H1 (cell line): ENCODE results near the gene RGS4.

Source experiments
- CHD2 ChIP-seq: IDR thresholded peaks from 2 replicates; pipeline ENCODE4 v1.6.1; 2012; ENCODE audit warnings: low read length, improper control_type of control experiment
- CTCF ChIP-seq, 3 experiments: IDR thresholded peaks; 1 replicate in 2 of 3; 2 replicates in 1 of 3; pipeline versions ENCODE4 v1.5.1 to v1.6.1; 2011; ENCODE audit warnings: low read length in 3 of 3, mild to moderate bottlenecking in 3 of 3, inconsistent platforms in 2 of 3, low read depth in 1 of 3, moderate library complexity in 1 of 3; ENCODE audit not compliant: insufficient read depth in 1 of 3; ENCODE audit errors: control extremely low read depth in 1 of 3
- TAF1 ChIP-seq: IDR thresholded peaks from 2 replicates; pipeline ENCODE4 v1.6.1; 2011; ENCODE audit warnings: mild to moderate bottlenecking, low read depth, low read length

GRCh38 chr1:163047951-163048659 is 21.1 kb upstream of the RGS4 start:
- no peak for TF ChIP-seq TAF1
- TF ChIP-seq CHD2 = no peak
- TF ChIP-seq CTCF (IDR thresholded peaks at IDR 0.05; ENCODE audit: control extremely low read depth in 1 of 3, insufficient read depth in 1 of 3, low read depth in 1 of 3, low read length in 3 of 3) = no peak
